ENCODE results near the gene NEU4.
"Not testable (repeated sequence)": the region's sequence is repeated elsewhere in the genome, so short reads cannot be mapped to it uniquely, and the experiment has no call there.

NEU4 gene

DNA sequence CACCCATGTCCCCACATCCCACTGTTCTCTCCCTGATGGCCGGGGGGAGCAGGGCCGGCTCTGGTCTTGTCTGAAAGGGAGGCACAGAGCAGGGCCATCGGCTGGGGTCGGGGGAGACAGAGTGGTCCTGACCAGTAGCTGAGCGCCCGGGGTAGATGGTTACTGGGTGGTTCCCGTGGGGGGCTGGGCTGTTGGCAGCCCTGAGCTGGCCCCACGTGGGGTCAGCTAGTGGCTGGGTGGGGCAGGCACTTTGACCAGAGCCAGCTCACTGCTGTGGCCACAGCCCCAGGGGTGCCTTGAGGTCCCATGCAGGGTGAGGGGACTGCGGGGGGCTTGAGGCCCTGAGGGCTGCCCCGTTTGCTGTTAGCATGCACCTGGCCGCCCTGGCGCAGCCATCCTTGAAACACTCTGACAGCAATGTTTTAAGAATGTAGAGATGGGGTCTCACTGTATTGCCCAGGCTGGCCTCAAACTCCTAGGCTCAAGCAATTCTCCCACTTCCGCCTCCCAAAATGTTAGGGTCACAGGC, 12.3 kb upstream of the NEU4 start:
- DNase-seq (ENCODE audit: low read depth): no peak
- H3K4me3 ChIP-seq (ENCODE audit: low read depth, low read length): no peak overlapping the region

DNA sequence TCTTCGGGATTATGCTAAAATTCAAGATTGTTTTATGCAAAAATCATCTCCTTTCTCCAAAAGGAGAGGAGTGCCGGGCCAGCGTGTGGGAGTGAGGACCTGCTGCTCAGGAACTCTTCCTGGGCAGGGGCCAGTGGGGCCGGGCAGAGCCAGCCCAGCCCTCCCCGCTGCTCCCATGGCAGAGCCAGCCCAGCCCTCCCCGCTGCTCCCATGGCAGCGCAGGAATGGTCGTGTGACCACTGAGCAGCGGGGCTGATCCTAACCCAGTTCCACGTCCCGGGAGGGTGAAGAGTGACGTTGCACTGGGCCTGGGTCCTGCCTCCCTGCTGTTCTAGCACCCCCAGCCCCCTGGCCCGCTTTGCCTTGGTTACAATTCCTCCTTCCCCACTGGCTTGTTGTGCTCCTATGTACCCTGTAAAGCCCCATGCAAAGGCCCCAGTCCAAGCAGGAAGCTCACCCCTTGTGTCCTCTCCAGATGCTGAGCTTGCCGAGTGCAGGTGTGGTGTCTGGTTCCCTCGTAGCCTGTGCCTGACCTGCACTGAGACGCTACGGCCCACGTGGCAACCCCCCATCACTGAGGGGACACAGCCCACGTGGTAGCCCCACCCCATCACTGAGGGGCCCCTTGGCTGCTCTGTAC, 11.4 kb upstream of the NEU4 start:
- H3K4me3 ChIP-seq (ENCODE audit: low read depth, low read length): no peak overlapping the region
- no peak for DNase-seq (ENCODE audit: low read depth)

DNA sequence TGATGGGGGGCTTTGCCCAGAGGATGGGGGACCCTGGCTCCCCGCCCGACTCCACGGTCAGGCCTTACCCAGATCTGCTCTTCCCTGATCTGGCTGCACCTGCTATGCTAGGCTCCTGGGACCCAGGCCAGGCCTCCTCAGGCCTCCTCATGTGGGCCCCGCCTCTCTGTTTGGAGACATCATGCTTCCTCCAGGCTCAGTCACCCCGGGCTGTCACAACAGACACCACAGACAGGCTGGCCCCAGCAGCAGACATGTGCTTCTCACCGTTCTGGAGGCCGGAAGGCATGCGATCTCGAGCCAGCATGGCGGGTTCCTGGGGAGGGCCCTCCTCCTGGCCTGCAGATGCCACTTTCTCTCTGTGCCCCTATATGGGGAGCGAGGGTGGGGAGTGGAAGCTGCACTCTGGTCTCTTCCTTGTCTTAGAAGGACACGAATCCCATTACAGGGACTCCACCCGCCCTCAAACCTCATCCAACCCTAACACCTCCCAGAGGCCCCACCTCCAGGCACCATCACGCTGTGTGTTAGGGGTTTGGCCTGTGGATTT, 10.8 kb upstream of the NEU4 start:
- H3K4me3 ChIP-seq (ENCODE audit: low read depth, low read length): no peak overlapping the region
- no peak for DNase-seq (ENCODE audit: low read depth)

DNA sequence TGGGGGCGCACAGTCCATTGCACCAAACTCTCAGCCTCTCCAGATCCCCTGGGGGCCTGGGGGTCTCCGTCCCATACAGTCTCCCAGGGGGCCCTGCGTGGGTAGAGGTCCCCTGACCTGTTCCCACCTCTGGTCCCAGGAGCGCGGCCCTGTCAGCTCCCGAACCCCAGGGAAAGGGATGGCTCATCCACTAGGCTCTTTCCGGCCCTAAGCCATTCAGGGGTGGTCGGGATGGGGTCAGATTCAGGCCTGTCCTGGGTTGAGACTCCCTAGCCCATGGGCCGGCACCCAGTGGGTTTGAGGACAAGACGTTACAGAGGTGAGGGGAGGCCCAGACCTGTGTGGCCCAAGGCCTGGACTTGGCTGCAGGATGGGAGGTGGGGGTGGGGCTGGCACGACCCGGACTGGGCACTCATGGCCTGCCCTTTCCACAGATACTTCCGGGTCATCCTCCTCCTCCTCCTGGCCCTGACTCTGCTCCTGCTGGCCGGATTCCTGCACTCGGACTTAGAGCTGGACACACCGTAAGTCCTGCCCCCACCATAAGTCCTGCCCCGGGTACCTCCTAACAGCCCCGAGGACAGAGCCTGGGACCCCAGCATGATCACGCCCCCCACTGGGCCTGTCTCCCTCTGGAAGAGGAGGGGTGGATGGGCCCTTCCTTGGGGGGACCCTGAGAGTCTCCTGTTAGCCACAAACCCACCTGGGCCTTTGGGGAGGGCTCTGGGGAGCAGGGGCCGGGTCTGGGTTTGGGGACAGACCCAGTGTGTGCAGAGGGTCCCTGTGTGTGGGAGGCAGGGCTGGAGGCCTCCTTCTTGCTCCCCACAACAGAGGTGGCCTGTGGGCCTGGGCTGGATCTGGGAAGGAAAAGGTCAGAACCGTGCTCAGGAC, 10.1 kb upstream of the NEU4 start:
- no peak for DNase-seq (ENCODE audit: low read depth)
- no peak overlapping the region for H3K4me3 ChIP-seq (ENCODE audit: low read depth, low read length)

DNA sequence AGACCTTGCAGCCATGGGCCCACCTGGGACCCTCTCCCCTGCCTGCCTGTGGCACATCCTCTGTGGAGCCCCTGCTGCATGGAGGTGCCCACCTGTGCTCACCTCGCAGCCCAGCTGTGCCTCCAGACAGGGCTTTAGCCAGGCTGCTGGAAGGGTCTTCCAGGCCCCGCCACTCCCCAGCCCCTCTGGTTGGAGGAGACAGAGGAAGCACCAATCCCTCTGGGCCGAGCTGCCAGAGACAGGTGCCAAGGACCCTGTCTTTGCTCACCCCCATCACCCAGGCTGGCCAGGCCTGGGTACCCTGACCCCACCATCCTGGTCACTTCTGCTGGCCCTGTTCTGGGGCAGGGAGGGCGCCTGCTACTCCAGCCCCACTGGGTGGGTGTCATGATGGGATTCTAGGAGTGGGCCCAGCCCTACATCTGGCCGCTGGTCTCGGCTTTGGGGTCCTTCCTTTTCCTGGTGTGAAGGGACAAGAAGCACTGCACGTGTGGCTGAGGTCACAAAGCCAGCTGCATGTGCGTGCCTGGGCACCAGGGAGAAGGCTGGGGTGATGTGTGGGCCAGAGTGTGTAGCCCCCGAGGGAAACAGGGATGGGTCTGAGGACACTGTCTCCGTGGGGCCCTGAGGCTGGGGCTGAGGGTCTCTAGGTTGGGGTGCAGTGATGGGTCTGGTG, 9.3 kb upstream of the NEU4 start:
- no peak overlapping the region for H3K4me3 ChIP-seq (ENCODE audit: low read depth, low read length)
- DNase-seq (ENCODE audit: low read depth): no peak

DNA sequence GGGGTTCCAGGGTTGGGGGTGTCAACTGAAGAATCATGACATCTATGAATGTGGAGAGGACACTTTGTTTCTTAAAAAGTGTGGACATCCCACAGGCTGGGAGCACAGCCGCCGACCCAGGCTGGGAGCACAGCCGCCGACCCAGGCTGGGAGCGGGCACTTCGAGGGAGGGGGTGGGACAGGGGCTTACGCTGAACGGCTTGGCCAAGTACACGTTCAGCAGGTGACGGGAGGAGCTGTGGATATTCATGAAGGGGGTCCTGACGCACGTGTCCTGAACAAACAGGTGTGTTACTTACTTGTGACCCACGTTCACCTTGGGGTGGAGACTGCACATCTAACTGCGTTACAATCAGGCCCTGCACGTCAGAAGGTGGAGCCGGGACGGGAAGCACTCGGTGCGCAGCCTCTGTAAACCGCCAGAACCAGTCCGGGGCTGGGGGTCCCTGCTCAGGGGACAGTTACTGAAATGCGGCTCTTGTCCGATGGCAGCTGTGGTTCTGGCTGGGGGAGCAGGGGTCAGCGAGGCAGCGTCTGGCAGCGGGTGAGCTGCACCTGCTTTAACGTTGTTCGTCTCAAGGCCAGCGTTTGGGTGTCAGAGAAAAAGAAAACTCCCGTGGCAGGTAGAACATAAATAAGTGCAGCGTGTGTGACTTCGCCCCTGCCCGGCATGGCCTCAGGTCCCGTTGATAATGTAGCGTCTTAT, 8.6 kb upstream of the NEU4 start:
- not testable (repeated sequence) for H3K4me3 ChIP-seq (ENCODE audit: low read depth, low read length); DNase-seq (ENCODE audit: low read depth)

DNA sequence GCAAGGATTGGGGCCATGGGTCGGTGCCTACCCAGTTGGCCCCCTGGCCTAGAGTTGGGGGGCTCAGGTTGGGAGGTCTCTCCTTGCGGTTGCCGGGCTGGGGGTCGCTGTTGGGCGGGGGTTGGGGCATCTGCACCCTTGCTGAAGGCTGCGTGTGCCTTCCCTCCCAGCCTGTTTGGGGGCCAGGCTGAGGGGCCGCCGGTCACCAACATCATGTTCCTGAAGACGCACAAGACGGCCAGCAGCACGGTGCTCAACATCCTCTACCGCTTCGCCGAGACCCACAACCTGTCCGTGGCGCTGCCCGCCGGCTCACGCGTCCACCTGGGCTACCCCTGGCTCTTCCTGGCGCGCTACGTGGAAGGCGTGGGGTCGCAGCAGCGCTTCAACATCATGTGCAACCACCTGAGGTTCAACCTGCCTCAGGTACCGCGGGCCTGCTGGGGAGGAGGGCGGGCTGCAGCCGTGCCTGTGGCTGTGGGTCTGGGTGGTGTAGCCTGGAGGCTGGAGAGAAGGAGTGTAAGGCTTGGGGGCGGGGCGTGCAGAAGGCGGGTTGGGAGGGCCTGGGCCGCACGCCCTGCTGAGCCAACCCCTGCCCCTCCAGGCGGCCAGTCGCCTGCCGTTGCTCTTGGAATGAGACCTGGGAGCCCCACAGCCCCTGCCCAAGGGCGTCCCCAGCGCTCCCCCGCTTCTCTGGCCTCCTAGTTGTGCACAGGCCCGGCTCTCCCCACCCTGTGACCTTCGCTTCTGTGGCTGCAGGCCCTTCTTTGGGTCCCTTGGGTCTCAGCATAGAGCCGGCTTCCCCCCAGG, 7.2 kb upstream of the NEU4 start:
- no peak overlapping the region for H3K4me3 ChIP-seq (ENCODE audit: low read depth, low read length)
- DNase-seq (ENCODE audit: low read depth): no peak

DNA sequence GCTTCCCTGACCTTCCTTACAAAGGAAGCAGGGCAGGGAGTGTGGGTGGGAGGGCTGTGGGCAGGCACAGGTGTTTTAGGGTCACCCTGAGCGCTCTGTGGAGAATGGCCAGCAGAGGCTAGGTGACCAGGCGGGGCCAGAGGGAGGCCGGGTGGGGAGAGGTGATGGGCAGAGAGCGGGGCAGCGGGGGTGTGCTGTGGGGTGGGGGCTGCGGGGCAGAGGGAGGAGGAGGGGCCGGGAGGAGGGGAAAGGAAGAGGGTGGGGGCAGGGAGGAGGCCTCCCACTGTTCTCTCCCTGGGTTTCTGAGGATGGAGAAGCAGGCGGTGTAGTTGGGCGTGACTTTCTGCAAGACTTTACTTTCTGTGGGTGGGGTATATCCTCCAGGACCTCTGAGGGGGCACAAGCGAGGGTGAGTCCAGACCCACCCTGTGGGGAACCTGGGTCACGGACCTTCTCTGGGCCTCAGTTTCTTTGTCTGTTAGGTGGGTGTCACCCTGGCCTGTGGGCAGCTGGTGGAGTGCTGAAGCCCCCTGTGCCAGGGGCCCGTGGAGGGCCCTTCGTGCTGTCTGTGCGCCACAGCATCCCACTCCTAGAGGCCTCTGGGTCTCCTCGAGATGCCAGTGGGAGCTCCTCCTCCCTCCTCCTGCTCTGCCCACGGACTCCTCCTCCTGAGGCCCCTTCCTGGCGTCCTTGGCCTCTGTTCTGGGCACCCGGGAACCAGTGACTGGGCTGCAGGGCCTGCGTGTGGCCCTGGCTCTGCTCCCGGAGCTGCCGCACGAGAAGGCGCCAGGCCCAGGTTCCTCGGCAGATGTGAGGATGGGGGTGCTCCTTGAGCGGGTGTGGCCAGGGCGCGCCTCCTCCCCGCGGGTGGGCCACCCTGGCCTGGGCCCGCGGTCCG, 6.3 kb upstream of the NEU4 start:
- DNase-seq (ENCODE audit: low read depth): no peak
- H3K4me3 ChIP-seq (ENCODE audit: low read depth, low read length): peak overlapping the region; percentile 48

DNA sequence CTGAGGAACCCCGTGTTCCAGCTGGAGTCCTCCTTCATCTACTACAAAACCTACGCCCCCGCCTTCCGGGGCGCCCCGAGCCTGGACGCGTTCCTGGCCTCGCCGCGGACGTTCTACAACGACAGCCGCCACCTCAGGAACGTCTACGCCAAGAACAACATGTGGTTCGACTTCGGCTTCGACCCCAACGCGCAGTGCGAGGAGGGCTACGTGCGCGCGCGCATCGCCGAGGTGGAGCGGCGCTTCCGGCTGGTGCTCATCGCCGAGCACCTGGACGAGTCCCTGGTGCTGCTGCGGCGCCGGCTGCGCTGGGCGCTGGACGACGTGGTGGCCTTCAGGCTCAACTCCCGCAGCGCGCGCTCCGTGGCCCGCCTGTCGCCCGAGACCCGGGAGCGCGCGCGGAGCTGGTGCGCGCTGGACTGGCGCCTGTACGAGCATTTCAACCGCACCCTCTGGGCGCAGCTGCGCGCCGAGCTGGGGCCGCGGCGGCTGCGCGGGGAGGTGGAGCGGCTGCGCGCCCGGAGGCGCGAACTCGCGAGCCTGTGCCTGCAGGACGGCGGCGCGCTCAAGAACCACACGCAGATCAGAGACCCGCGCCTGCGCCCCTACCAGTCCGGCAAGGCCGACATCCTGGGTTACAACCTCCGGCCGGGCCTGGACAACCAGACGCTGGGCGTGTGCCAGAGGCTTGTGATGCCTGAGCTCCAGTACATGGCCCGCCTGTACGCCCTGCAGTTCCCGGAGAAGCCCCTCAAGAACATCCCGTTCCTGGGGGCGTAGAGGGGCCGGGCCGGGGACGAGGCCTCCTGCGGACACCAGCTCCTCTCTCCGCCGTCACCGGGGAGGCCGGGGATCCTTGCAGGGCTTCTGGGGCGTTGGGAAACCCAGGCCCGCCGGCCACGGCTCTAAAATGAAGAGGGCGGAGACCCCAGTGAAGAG, 5.3 kb upstream of the NEU4 start:
- peak overlapping the region; percentile 48 for H3K4me3 ChIP-seq (ENCODE audit: low read depth, low read length)
- DNase-seq (ENCODE audit: low read depth): no peak

DNA sequence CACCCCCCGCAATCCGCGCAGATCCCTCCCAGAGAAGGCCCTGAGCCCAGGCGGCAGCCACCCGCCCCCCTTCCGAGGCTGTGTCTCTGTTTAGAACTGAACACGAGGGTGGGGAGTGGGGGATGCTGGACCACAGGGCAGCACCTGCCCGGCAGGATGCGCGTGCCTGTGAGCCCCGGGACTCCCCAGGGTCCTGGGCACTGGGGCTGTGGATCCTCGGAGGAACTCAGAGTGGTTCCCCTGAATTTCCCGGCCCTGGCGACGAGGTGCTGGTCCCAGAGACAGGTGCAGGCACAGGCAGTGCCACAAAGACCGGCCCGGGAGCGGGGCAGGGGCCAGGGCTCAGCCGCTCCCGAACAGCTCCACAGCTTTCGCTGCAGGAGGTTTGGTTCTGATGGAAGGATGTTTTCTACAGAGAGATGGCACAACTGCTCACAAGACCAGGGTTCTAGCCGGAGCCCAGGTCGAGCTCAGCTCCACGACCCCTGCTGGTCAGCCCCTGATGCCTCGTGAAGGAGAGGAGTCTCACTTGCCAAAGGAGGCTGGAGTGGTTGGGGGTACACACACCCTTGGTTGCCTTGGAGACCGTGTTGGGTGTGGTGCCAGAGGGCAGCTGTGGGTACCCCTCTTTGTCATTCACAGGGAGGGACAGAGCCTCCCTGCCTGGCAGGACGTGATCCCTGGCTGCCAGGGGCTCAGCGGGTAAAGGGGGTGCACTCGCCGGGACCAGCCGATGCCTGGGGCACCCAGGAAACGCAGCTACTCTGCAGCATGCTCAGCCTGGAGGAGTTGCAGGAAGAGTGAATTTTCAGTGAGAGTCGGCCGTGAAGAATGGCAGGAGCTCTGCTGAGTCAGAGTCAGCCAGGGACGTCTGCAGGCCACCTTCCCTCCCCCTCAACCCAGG, 4.4 kb upstream of the NEU4 start:
- H3K4me3 ChIP-seq (ENCODE audit: low read depth, low read length): peak overlapping the region; percentile 48
- no peak for DNase-seq (ENCODE audit: low read depth)

DNA sequence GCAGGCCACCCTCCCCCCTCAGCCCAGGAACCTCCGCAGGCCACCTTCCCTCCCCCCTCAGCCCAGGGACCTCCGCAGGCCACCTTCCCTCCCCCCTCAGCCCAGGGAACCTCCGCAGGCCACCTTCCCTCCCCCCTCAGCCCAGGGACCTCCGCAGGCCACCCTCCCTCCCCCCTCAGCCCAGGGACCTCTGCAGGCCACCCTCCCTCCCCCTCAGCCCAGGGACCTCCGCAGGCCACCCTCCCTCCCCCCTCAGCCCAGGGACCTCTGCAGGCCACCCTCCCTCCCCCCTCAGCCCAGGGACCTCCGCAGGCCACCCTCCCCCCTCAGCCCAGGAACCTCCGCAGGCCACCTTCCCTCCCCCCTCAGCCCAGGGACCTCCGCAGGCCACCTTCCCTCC, 2.8 kb upstream of the NEU4 start:
- H3K4me3 ChIP-seq (ENCODE audit: low read depth, low read length); DNase-seq (ENCODE audit: low read depth): not testable (repeated sequence)

DNA sequence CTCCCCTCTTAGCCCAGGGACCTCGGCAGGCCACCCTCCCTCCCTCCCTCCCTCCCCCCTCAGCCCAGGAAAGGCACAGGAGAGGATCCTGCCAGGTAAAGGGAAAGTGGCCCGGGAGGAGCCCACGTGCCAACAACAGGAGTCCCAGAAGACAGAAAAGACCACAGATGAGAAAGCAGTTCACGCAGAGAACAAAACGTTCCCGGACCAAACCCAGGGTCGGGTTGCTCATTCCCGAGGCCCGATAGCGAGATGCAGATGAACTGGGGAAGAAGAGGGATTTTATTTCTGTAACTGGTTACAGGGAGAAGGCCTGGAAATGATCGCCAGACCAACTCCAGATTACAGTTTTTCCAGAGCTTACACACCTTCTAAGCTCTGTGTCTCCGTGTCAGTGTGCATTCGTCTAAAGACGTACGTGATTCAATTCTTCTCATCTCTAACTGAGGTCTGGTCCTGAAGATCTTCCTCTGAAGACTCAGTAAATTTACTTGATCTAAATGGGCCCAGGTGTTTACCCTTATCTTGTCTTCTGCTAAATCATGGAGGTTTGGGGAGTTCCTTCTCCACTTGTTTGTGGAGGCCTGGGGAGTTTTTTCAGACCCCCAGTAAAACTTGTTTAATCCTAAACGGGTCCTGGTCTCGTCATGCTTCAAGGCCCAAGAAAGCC, 807 bp upstream of the NEU4 start:
- H3K4me3 ChIP-seq (ENCODE audit: low read depth, low read length): no peak overlapping the region
- DNase-seq (ENCODE audit: low read depth): peak; percentile 52

DNA sequence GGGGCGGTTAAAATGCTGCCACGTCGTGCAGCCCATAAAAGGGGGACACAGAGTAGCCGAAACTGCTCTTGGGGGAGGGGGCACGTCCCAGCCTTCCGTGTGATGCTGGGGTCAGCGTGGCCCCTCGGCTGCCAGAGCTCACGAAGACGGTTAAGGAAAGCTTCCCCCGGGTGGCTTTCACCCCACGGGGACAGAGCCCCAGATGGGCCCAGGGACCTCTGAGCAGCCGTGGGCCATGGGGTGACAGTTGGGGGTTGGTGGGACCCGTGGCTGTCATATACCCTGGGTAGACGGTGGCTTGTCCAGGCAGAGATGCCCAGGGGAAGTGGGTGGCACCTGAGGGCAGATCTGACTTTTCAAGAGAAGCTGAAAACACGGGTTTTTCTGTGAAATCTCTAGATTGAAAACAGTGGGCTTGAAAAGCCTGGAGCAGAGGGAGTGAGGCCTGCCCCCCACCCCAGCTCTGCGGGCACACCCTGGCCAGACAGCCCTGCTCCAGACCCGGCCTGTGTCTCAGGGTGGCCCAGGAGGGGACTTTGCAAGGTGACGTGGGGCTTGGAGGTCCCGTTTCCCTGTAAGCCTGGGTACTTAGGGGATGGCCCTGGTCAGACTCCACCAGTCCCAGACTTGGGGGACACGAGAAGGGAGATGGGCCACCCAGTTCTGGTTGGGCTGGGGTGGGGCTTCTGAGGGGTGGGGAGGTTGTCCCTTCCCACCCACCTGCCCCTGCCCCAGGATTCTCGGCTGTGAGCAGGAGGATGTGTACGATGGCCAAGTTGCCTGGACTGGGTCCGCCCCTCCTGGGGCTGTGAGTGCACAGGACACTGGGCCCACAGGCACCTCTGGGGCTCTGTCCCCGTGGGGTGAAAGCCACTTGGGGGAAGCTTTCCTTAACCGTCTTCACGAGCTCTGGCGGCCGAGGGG, 652 bp downstream of the NEU4 start:
- DNase-seq (ENCODE audit: low read depth): no peak

More for the DNA sequence above, 652 bp downstream of the NEU4 start:
- H3K4me3 ChIP-seq (ENCODE audit: low read depth, low read length): no peak overlapping the region

Measured in skeletal muscle cell (primary cell).